IgD-negative memory B cell (primary cell): ENCODE results near the gene NIBAN1. TPM values are rescaled to one million over a fixed set of nuclear protein-coding genes. Genes with fewer than 3 reads are reported as not detected.
"Not testable (repeated sequence)": the region's sequence is repeated elsewhere in the genome, so short reads cannot be mapped to it uniquely, and the experiment has no call there.

ENCODE experiments used
- H3K27ac Mint-ChIP-seq, 3 donors: one replicate each; pipeline ENCODE4 v1.8.0; 2020 to 2022; ENCODE audit warnings: mild to moderate bottlenecking in 3 of 3, mixed read lengths in 3 of 3, moderate library complexity in 1 of 3
- H3K27me3 Mint-ChIP-seq: one replicate; pipeline ENCODE4 v1.8.0; 2021; ENCODE audit warnings: mixed read lengths
- H3K36me3 Mint-ChIP-seq: one replicate; pipeline ENCODE4 v1.8.0; 2020; ENCODE audit warnings: mild to moderate bottlenecking, mixed read lengths
- H3K4me1 Mint-ChIP-seq, 3 donors: one replicate each; pipeline ENCODE4 v1.8.0; 2020 to 2022; ENCODE audit warnings: mixed read lengths in 3 of 3, mild to moderate bottlenecking in 1 of 3
- H3K4me3 Mint-ChIP-seq, 4 donors: one replicate each; pipeline ENCODE4 v1.8.0; 2020 to 2022; ENCODE audit warnings: mild to moderate bottlenecking in 4 of 4, mixed read lengths in 4 of 4, moderate library complexity in 3 of 4
- H3K9me3 Mint-ChIP-seq, 3 donors: one replicate each; pipeline ENCODE4 v1.8.0; 2020 to 2021; ENCODE audit warnings: mixed read lengths in 3 of 3, mild to moderate bottlenecking in 1 of 3
- polyA plus RNA-seq: library from polyadenylated mRNA; unstranded; fragments of 300-500 nt; fragmentation: Illumina TruSeq; gene quantifications from one replicate; pipeline ENCODE4 v1.2.3, GENCODE V29; 2021

The NIBAN1 gene, protein sequence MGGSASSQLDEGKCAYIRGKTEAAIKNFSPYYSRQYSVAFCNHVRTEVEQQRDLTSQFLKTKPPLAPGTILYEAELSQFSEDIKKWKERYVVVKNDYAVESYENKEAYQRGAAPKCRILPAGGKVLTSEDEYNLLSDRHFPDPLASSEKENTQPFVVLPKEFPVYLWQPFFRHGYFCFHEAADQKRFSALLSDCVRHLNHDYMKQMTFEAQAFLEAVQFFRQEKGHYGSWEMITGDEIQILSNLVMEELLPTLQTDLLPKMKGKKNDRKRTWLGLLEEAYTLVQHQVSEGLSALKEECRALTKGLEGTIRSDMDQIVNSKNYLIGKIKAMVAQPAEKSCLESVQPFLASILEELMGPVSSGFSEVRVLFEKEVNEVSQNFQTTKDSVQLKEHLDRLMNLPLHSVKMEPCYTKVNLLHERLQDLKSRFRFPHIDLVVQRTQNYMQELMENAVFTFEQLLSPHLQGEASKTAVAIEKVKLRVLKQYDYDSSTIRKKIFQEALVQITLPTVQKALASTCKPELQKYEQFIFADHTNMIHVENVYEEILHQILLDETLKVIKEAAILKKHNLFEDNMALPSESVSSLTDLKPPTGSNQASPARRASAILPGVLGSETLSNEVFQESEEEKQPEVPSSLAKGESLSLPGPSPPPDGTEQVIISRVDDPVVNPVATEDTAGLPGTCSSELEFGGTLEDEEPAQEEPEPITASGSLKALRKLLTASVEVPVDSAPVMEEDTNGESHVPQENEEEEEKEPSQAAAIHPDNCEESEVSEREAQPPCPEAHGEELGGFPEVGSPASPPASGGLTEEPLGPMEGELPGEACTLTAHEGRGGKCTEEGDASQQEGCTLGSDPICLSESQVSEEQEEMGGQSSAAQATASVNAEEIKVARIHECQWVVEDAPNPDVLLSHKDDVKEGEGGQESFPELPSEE
- polyA plus RNA-seq: 8.7 TPM

DNA sequence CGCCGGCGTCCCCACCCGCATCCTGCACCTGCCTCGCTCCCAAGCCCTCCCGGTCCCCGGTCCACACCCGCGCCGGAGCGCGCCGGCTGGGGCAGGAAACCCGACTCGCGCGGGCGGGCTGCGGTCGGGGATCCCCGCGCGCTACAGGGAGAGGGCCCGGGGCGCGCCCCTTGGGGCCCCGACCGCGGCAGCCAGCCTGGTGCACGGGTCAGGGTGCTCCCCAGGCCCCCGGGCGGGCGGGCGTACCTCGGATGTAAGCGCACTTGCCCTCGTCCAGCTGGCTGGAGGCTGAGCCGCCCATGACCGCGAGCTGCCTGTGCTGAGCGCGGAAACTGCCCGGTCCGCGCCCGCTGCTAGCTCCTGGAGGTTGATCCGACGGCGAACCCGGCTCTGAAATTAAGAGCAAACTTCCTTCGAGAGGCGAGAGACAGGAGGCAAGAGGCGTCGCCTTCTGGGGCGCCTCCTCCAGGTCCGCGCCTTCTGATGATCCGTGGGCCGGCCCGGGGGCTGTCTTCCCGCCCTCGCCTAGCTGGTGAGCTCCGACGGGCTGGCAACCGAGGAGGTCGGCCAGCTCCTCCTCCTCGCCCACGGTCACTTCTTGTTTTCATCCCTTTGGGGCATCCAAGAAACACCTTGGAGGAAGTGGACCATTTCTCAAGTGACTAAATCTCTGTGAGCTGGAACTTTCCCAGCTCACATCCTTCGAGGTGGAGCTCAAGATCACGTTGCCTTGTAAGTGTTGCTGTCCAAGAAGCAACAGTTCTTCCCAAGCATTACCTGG, at the start of gene NIBAN1:
NIBAN1 (minus strand) TSS at position 453 of the 781 bp plus-strand sequence; CDS start at position 301, 152 bp downstream.
- Mint-ChIP-seq H3K4me3 (peak within 1 kb of the TSS; percentile 96 to 99 (median 97)), H3K4me1 (peaks cover 26 to 34% (median 30%) of the 10 kb centered on the region in 3 donors), H3K36me3 (no peaks in the 10 kb centered on the region), H3K9me3 (no peaks in the 10 kb centered on the region), H3K27ac (peak within 1 kb of the TSS; percentile 56 to 90 (median 72)), H3K27me3 (peaks cover 6% of the 10 kb centered on the region)

DNA sequence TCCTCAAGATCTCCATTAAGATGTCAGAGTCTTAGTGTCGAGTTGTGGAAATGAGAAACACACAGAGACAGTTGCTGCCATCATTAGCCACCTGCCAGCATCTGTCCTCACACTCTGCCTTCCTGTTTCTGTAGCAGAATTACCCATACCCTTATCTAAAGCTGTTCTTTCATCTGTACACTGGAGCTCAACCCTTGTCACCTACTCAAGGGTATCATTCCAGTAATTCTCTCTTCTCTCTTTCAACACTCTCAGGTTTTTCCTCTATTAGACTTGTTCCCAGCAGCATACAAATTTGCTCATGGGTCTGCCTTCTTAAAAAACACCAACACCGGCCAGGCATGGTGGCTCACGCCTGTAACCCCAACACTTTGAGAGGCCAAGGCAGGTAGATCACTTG, 43.7 kb upstream of the NIBAN1 start:
- Mint-ChIP-seq H3K4me3 (no peak overlapping the region), H3K27me3 (no peaks in the 10 kb centered on the region), H3K4me1 (peaks cover 0 to 4% (median 2%) of the 10 kb centered on the region in 3 donors), H3K27ac (no peak overlapping the region), H3K36me3 (peaks cover 2% of the 10 kb centered on the region), H3K9me3 (no peaks in the 10 kb centered on the region)

DNA sequence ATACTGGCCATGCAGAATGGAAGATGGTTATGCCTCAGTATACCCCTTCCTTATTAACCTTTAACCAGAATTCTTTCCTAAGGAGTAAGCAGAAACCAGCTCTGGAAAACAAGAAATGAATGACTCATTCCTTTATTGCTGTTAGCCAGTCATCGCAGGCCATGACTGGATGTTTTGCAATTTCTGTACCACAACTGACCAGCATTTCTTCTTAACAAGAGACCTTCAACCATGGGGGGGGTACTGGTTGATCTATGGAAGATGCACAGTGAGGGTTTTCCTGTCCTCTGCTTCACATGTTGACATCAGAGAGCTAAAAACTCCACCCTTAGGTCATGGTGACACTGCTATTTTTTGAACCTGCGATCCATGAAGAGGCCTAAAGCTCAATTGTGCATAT, 43.0 kb upstream of the NIBAN1 start:
- Mint-ChIP-seq H3K9me3 (no peaks in the 10 kb centered on the region), H3K27ac (no peak overlapping the region), H3K4me3 (no peak overlapping the region), H3K4me1 (peaks cover 0 to 4% (median 2%) of the 10 kb centered on the region in 3 donors), H3K27me3 (peaks cover 2% of the 10 kb centered on the region), H3K36me3 (peaks cover 2% of the 10 kb centered on the region)

DNA sequence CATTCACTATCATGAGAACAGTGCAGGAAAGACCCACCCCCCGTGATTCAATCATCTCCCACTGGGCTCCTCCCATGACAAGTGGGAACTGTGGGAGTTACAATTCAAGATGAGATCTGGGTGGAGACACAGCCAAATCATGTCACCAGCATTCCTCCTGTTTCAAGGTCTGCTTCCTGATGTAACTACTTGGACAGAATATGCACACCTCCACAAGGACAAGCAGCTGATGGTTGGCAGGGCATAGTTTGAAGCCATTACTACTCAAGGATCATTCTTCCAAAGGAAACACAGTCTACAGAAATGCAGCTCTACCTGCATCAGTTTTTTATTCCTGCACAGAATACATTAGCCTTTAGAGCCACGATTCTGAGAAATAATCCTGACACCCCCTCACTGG, 42.6 kb upstream of the NIBAN1 start:
- peaks cover 2% of the 10 kb centered on the region for H3K27me3 Mint-ChIP-seq
- H3K27ac Mint-ChIP-seq: no peak overlapping the region
- H3K4me3 Mint-ChIP-seq: no peak overlapping the region
- peaks cover 2% of the 10 kb centered on the region for H3K36me3 Mint-ChIP-seq
- H3K9me3 Mint-ChIP-seq: no peaks in the 10 kb centered on the region
- H3K4me1 Mint-ChIP-seq: peaks cover 0 to 4% (median 2%) of the 10 kb centered on the region in 3 donors

DNA sequence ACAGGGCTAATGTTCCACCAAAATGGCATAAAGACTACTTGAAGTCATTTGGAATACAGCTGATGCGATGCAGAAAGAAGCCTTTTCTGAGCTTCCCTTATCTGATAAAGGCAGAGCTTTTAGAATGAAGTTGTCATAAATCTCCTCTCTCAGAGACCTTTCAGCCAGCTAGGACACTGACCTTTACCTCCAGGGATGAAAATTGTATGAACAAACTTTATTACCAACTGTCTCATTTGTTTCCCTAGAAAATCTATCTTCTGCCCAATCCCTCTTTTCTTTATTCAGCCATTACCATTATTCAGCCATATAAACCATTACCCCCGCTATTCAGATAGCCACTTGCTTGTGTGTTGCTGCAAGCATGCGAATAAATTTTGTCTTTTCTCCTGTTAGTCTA, 41.3 kb upstream of the NIBAN1 start:
- H3K4me3 Mint-ChIP-seq: no peak overlapping the region
- H3K27ac Mint-ChIP-seq: no peak overlapping the region
- H3K4me1 Mint-ChIP-seq: peaks cover 0 to 4% (median 2%) of the 10 kb centered on the region in 3 donors
- peaks cover 2% of the 10 kb centered on the region for H3K36me3 Mint-ChIP-seq
- peaks cover 4% of the 10 kb centered on the region for H3K27me3 Mint-ChIP-seq
- no peaks in the 10 kb centered on the region for H3K9me3 Mint-ChIP-seq

DNA sequence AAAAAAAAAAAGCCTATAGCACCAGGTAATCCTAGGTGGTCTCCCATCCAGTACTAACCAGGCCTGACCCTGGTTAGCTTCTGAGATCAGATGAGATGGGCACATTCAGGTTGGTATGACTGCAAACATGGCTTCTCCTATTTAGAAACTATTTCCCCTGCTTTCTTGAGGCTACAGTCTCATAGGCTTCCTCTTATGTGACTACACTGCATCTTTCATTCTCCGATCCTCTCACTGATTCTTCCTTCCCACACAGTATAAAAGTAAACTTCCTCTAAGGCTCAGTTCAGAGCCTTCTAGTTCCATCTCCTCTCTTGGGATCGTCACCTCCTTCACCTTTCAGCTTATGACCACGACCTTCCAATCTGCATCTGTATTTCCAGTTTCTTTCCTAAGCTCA, 40.6 kb upstream of the NIBAN1 start:
- Mint-ChIP-seq H3K27me3 (peaks cover 7% of the 10 kb centered on the region), H3K4me3 (no peak overlapping the region), H3K27ac (no peak overlapping the region), H3K9me3 (no peaks in the 10 kb centered on the region), H3K36me3 (peaks cover 2% of the 10 kb centered on the region), H3K4me1 (peaks cover 0 to 4% (median 2%) of the 10 kb centered on the region in 3 donors)

DNA sequence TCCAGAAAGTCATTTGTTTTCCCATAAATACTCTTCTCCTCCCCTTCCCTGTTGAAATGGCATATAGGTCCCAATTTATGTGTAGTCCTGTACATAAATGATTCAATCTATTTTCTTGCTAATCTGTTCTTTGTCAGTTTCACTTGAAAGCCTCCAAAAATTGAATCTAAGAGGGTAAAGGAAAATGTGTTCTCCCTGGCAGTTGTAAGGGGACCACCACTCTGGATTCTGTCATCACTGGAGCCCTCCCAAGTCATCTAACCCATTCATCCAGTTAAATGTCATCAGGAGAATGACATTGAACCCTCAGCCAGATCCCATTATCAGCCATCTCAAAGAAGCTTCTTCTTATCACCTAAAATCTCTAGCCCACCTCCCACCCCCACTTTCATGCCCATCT, 36.1 kb upstream of the NIBAN1 start:
- Mint-ChIP-seq H3K27ac (no peak overlapping the region), H3K36me3 (no peaks in the 10 kb centered on the region), H3K9me3 (no peaks in the 10 kb centered on the region), H3K27me3 (peaks cover 7% of the 10 kb centered on the region), H3K4me1 (no peaks in the 10 kb centered on the region), H3K4me3 (no peak overlapping the region)

DNA sequence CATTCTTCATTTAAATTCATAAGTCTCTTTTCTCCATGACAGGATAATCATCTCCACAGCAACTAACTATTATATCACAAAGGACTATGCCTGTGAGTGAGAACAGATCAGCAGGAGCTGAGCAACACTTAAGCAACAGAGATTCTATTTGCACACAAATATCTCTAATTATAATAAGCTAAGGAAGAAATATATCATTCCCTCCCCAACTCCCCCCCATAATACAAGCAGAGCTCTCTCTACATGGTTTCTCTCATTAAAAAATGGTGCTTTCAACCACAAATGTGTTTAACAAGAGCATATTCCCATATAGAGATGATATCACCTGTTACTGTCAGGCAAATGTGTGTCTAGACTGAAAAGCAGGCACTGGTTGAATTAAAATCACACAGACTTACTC, 34.5 kb upstream of the NIBAN1 start:
- Mint-ChIP-seq H3K27me3 (peaks cover 7% of the 10 kb centered on the region), H3K4me1 (no peaks in the 10 kb centered on the region), H3K27ac (no peak overlapping the region), H3K9me3 (no peaks in the 10 kb centered on the region), H3K36me3 (no peaks in the 10 kb centered on the region), H3K4me3 (no peak overlapping the region)

DNA sequence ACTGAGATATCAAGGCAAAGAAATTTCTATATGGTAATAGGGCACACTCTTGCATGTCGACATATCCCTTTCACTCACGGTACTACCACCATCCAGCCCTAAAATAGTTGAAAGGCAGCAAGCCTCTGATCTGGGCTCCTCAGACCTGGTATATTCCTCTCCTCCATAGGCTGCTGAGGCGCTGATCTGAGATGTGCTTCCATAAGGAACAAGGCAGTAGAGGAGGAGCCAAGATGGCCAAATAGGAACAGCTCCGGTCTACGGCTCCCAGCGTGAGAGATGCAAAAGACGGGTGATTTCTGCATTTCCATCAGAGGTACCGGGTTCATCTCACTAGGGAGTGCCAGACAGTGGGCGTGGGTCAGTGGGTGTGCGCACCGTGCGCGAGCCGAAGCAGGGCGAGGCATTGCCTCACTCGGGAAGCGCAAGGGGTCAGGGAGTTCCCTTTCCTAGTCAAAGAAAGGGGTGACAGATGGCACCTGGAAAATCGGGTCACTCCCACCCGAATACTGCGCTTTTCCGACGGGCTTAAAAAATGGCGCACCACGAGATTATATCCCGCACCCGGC, 27.1 kb upstream of the NIBAN1 start:
- not testable (repeated sequence) for H3K9me3 Mint-ChIP-seq, H3K4me1 Mint-ChIP-seq, H3K4me3 Mint-ChIP-seq, H3K27me3 Mint-ChIP-seq, H3K36me3 Mint-ChIP-seq
- H3K27ac Mint-ChIP-seq: peak overlapping the region in 1 of 3 donors; percentile 62

DNA sequence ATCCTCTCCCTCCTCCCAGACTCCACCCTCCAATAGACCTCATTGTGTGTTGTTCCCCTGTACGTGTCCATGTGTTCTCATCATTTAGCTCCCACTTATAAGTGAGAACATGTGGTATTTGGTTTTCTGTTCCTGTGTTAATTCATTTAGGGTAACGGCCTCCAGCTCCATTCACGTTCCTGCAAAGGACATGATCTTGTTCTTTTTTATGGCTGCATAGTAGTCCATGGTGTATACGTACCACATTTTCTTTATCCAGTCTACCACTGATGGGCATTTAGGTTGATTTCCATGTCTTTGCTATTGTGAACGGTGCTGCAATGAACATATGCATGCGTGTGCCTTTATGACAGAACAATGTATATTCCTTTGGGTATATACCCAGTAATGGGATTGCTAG, 25.7 kb upstream of the NIBAN1 start:
- H3K4me1 Mint-ChIP-seq, H3K36me3 Mint-ChIP-seq, H3K27ac Mint-ChIP-seq, H3K27me3 Mint-ChIP-seq, H3K9me3 Mint-ChIP-seq, H3K4me3 Mint-ChIP-seq: not testable (repeated sequence)

DNA sequence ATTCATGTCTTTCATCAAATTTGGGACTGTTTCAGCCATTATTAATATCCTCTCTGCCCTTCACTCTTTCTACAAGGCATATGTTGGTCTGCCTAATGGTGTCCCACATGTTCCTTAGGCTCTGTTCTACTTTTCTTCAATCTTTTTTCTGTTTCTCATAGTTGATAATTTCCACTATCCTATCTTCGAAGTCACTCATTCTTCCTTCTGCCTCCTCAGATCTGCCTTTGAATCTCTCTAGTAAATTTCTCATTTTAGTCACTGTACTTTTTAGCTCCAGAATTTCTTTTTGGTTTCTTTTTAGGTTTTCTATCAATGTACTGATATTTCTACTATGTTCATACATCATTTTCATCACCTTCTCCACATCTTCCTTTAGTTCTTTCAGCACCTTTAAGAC, 20.0 kb upstream of the NIBAN1 start:
- Mint-ChIP-seq H3K27ac (no peak overlapping the region), H3K4me1 (no peaks in the 10 kb centered on the region), H3K27me3 (peaks cover 11% of the 10 kb centered on the region), H3K36me3 (no peaks in the 10 kb centered on the region), H3K9me3 (peaks cover 4 to 8% (median 6%) of the 10 kb centered on the region in 3 donors), H3K4me3 (no peak overlapping the region)

DNA sequence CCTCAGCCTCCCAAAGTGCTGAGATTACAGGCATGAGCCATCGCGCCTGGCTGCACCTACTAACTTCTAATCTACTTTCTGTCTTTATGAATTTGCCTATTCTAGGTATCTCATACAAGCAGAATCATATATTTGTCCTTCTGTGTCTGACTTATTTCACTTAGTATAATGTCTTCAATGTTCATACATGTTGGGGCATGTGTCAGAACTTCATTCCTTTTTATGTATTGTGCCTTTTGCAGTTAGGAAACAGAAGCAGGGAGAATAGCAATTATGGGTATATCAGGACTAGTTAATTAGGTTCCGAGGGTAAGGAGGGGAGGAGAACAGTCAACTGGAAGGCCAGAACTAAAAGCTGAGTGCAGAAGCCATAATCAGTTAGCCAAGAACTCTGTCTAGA, 18.0 kb upstream of the NIBAN1 start:
- Mint-ChIP-seq H3K27me3 (peaks cover 14% of the 10 kb centered on the region), H3K4me3 (no peak overlapping the region), H3K27ac (no peak overlapping the region), H3K36me3 (no peaks in the 10 kb centered on the region), H3K4me1 (no peaks in the 10 kb centered on the region), H3K9me3 (peaks cover 4 to 8% (median 6%) of the 10 kb centered on the region in 3 donors)

DNA sequence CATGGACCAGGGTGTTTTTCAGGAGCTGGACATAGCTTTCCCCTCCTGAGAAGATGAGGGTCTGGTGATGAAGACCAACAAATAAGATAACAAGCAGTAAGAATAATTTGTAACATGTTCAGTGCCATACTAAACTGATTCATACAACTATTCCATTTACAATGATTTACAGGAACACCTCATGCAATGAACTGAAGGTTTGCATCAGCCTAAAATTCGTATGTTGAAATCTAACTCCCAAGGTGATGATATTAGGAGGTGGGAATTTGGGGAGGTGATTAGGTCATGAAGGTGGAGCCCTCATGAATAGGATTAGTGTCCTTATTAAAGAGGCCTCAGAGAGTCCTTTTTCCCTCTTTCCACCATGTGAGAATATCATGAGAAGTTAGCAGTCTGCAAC, 15.9 kb upstream of the NIBAN1 start:
- Mint-ChIP-seq H3K4me1 (no peaks in the 10 kb centered on the region), H3K9me3 (peaks cover 3 to 8% (median 4%) of the 10 kb centered on the region in 3 donors), H3K27ac (no peak overlapping the region), H3K4me3 (no peak overlapping the region), H3K27me3 (peaks cover 10% of the 10 kb centered on the region), H3K36me3 (no peaks in the 10 kb centered on the region)

DNA sequence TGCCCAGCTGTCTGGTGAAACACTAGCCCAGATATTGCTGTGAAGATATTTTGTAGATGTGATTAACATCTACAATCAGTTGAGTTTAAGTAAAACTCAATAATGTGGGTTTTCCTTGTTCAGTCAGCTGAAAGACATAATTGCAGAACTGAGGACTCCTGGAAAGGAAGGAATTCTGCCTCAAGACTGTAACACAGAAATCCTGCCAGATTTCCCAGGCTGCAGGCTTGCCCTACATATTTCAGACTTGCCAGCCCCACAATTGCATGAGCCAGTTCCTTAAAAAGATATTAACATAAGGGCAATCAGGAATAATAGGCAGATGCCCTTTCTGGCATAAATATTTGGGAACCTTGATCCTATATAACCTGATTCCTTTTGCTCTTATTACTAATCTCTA, 14.2 kb upstream of the NIBAN1 start:
- Mint-ChIP-seq H3K4me3 (no peak overlapping the region), H3K9me3 (no peaks in the 10 kb centered on the region), H3K4me1 (no peaks in the 10 kb centered on the region), H3K27me3 (peaks cover 10% of the 10 kb centered on the region), H3K27ac (no peak overlapping the region), H3K36me3 (no peaks in the 10 kb centered on the region)
